Panc1 (cell line): ENCODE data around the gene ADAMTS18. TPM values are rescaled to one million over a fixed set of nuclear protein-coding genes. Genes with fewer than 3 reads are reported as not detected.

ENCODE experiments used
- ATAC-seq: fragments of 200-7000 bp; cut with Tn5 transposase; 2 replicates; pipeline ENCODE4 v1.9.1; 2020; ENCODE audit warnings: mild to moderate bottlenecking, moderate library complexity
- BruUV-seq: library from RNA; stranded (reverse); fragments of 400-500 nt; replicated peaks from 2 replicates; lab custom pipeline; 2021; lab: Mats Ljungman, UMichigan
- CTCF ChIA-PET: fragments of 300-600 bp; sonication (Branson Sonifier 250); formaldehyde crosslinking; loops from one replicate; lab custom pipeline; 2022; ENCODE audit warnings: antibody characterized with exemption; lab: Charles Lee
- POLR2A ChIA-PET: fragments of 300-600 bp; sonication (Branson Sonifier 250); formaldehyde crosslinking; loops from one replicate; lab custom pipeline; 2022; ENCODE audit warnings: antibody characterized with exemption; lab: Charles Lee
- DNase-seq: peaks from one replicate; pipeline ENCODE4 v3.0.0-alpha.2; 2010; ENCODE audit warnings: low read depth, low spot score
- H3K27ac ChIP-seq: 2 replicates; pipeline ENCODE4 v1.5.1; 2011; ENCODE audit warnings: mild to moderate bottlenecking, low read length, inconsistent platforms
- H3K27me3 ChIP-seq: fragments of 200-500 bp; sonication (Bioruptor generic); 2 replicates; pipeline ENCODE4 v1.6.0; 2014; ENCODE audit warnings: low read length, inconsistent platforms; ENCODE audit not compliant: control insufficient read depth, insufficient read depth
- H3K36me3 ChIP-seq: fragments of 200-500 bp; sonication (Bioruptor generic); 2 replicates; pipeline ENCODE4 v1.5.1; 2014; ENCODE audit warnings: inconsistent platforms, mild to moderate bottlenecking, low read length, moderate library complexity; ENCODE audit not compliant: control insufficient read depth, insufficient read depth
- H3K4me1 ChIP-seq: 2 replicates; pipeline ENCODE4 v1.5.1; 2011; ENCODE audit warnings: inconsistent platforms, mild to moderate bottlenecking, low read length, moderate library complexity; ENCODE audit not compliant: control insufficient read depth, insufficient read depth
- H3K4me3 ChIP-seq, 2 experiments: 2 replicates each; pipeline ENCODE4 v1.5.1; 2011 to 2012; ENCODE audit warnings: low read depth in 2 of 2, low read length in 2 of 2, mild to moderate bottlenecking in 2 of 2, inconsistent platforms in 1 of 2, moderate library complexity in 1 of 2
- H3K9me3 ChIP-seq: fragments of 200-500 bp; sonication (Bioruptor generic); 2 replicates; pipeline ENCODE4 v1.5.1; 2014; ENCODE audit warnings: low read depth, mild to moderate bottlenecking, inconsistent platforms, low read length, moderate library complexity; ENCODE audit not compliant: control insufficient read depth, insufficient read depth
- POLR2AphosphoS5 ChIP-seq: IDR thresholded peaks from 2 replicates; pipeline ENCODE4 v1.6.1; 2012; ENCODE audit warnings: mild to moderate bottlenecking, low read depth, low read length, moderate library complexity
- SIN3A ChIP-seq: IDR thresholded peaks from 2 replicates; pipeline ENCODE4 v1.6.1; 2012; ENCODE audit warnings: low read depth, mild to moderate bottlenecking, low read length, moderate library complexity, borderline replicate concordance; ENCODE audit not compliant: insufficient read depth
- TCF7L2 ChIP-seq: IDR thresholded peaks from 2 replicates; pipeline ENCODE4 v1.6.1; 2011; ENCODE audit warnings: mild to moderate bottlenecking, low read depth, low read length, inconsistent platforms
- in situ Hi-C: cut with HindIII; loops from 2 replicates; pipeline ENCODE4 v1.10.0; 2016; ENCODE audit warnings: low sequenced_read_pairs, low pct_unique_long_range_greater_than_20kb
- intact Hi-C: fragments of 100-400 bp; cut with micrococcal nuclease; formaldehyde crosslinking; loops from one replicate; pipeline ENCODE4 v1.10.0; 2022; ENCODE audit not compliant: unreplicated experiment
- total RNA-seq: library from RNA; stranded (reverse); gene quantifications from one replicate; pipeline ENCODE4 v1.2.1, GENCODE V29; 2021; ENCODE audit not compliant: unreplicated experiment
- TF ChIP-seq, protein P1 (sequence below), 2 experiments: IDR thresholded peaks; 2 replicates each; pipeline ENCODE4 v1.6.1; 2011 to 2012; ENCODE audit warnings: low read depth in 2 of 2, control low read depth in 1 of 2, low read length in 1 of 2, mild to moderate bottlenecking in 1 of 2, moderate library complexity in 1 of 2; ENCODE audit not compliant: insufficient read depth in 1 of 2
- TF ChIP-seq, protein P2 (sequence below): fragments of 450-650 bp; IDR thresholded peaks from 2 replicates; pipeline ENCODE4 v1.5.1; 2017; ENCODE audit warnings: mild to moderate bottlenecking

Gene ADAMTS18
- total RNA-seq, 1 experiment from 2014 or later = not detected

DNA sequence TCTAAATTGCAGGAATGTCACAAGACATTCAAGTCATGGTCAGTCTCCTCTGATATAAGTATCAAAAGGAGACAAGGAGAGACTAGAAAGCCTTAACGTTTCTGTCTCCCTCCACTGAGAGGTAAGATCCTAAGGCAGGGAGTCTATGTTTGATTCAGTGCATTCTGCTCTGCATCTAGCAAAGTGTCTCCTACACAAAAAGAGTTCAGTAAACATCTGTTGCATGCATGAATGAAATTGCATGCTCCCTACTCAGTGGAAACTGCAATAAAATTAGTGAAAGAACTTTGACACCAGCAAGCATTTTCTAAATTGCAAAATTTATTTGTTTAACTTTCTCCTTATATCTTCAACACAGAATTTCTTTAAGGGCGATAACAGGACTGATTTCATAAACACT, 111.1 kb downstream of the ADAMTS18 start:
- ChIA-PET POLR2A (no interaction called here), CTCF (no interaction called here)
- Histone ChIP-seq H3K36me3 (no peaks in the 10 kb centered on the region), H3K27ac (peak overlapping the region; percentile 78), H3K4me1 (peaks cover 2% of the 10 kb centered on the region; the same call in 1 of the 2 replicates), H3K4me3 (no peak overlapping the region), H3K27me3 (no peaks in the 10 kb centered on the region), H3K9me3 (no peaks in the 10 kb centered on the region)
- intact Hi-C loops = no loop called here
- ATAC-seq (peak; percentile 76), DNase-seq (no peak)
- no TSS peak for BruUV-seq
- TF ChIP-seq, protein P1, sequence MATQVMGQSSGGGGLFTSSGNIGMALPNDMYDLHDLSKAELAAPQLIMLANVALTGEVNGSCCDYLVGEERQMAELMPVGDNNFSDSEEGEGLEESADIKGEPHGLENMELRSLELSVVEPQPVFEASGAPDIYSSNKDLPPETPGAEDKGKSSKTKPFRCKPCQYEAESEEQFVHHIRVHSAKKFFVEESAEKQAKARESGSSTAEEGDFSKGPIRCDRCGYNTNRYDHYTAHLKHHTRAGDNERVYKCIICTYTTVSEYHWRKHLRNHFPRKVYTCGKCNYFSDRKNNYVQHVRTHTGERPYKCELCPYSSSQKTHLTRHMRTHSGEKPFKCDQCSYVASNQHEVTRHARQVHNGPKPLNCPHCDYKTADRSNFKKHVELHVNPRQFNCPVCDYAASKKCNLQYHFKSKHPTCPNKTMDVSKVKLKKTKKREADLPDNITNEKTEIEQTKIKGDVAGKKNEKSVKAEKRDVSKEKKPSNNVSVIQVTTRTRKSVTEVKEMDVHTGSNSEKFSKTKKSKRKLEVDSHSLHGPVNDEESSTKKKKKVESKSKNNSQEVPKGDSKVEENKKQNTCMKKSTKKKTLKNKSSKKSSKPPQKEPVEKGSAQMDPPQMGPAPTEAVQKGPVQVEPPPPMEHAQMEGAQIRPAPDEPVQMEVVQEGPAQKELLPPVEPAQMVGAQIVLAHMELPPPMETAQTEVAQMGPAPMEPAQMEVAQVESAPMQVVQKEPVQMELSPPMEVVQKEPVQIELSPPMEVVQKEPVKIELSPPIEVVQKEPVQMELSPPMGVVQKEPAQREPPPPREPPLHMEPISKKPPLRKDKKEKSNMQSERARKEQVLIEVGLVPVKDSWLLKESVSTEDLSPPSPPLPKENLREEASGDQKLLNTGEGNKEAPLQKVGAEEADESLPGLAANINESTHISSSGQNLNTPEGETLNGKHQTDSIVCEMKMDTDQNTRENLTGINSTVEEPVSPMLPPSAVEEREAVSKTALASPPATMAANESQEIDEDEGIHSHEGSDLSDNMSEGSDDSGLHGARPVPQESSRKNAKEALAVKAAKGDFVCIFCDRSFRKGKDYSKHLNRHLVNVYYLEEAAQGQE (IDR thresholded peaks at IDR 0.05; ENCODE audit: insufficient read depth in 1 of 2, low read depth in 2 of 2, low read length in 1 of 2) = no peak
- TF ChIP-seq TCF7L2 = no peak; the same call in 1 of the 2 replicates
- TF ChIP-seq POLR2AphosphoS5 = no peak
- TF ChIP-seq, protein P2, sequence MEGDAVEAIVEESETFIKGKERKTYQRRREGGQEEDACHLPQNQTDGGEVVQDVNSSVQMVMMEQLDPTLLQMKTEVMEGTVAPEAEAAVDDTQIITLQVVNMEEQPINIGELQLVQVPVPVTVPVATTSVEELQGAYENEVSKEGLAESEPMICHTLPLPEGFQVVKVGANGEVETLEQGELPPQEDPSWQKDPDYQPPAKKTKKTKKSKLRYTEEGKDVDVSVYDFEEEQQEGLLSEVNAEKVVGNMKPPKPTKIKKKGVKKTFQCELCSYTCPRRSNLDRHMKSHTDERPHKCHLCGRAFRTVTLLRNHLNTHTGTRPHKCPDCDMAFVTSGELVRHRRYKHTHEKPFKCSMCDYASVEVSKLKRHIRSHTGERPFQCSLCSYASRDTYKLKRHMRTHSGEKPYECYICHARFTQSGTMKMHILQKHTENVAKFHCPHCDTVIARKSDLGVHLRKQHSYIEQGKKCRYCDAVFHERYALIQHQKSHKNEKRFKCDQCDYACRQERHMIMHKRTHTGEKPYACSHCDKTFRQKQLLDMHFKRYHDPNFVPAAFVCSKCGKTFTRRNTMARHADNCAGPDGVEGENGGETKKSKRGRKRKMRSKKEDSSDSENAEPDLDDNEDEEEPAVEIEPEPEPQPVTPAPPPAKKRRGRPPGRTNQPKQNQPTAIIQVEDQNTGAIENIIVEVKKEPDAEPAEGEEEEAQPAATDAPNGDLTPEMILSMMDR = no peak
- TF ChIP-seq SIN3A = no peak
- in situ Hi-C loops = no loop called here

GRCh38 chr16:77322757-77323156, 112.1 kb downstream of the ADAMTS18 start:
- ChIA-PET POLR2A (no interaction called here), CTCF (no interaction called here)
- intact Hi-C loops (no loop called here), in situ Hi-C loops (no loop called here)
- H3K4me3 ChIP-seq = no peak overlapping the region
- no peaks in the 10 kb centered on the region for H3K27me3 ChIP-seq
- H3K36me3 ChIP-seq = no peaks in the 10 kb centered on the region
- H3K27ac ChIP-seq = peak overlapping the region; percentile 78
- TF ChIP-seq, protein P2 = no peak
- TF ChIP-seq TCF7L2 = peak; percentile 36; the same call in 1 of the 2 replicates
- no peak for TF ChIP-seq POLR2AphosphoS5
- TF ChIP-seq, protein P1 (IDR thresholded peaks at IDR 0.05; ENCODE audit: insufficient read depth in 1 of 2, low read depth in 2 of 2, low read length in 1 of 2) = no peak
- no peak for TF ChIP-seq SIN3A
- peaks cover 2% of the 10 kb centered on the region; the same call in 1 of the 2 replicates for H3K4me1 ChIP-seq
- no TSS peak for BruUV-seq
- no peaks in the 10 kb centered on the region for H3K9me3 ChIP-seq
- no peak for DNase-seq
- ATAC-seq = peak; percentile 62; the same call in 1 of the 2 replicates
